NT2/D1 (cell line): ENCODE results near the gene TRAF7.
"Not testable (repeated sequence)": the region's sequence is repeated elsewhere in the genome, so short reads cannot be mapped to it uniquely, and the experiment has no call there.

Experiments
- SUZ12 ChIP-seq: IDR thresholded peaks from 2 replicates; pipeline ENCODE4 v1.6.1; 2011; ENCODE audit not compliant: insufficient read length, insufficient read depth; ENCODE audit errors: extremely low read depth
- YY1 ChIP-seq: IDR thresholded peaks from 2 replicates; pipeline ENCODE4 v1.6.1; 2011; ENCODE audit not compliant: insufficient read length, insufficient read depth
- ZNF274 ChIP-seq: IDR thresholded peaks from 2 replicates; pipeline ENCODE4 v1.6.1; 2011; ENCODE audit warnings: mild to moderate bottlenecking, low read depth, low read length

GRCh38 chr16:2125609-2126008 lies 30.0 kb upstream of the TRAF7 start:
- TF ChIP-seq YY1, ZNF274, SUZ12: not testable (repeated sequence)
